ENCODE results near the gene UCP3.

GRCh38 chr11:74011360-74012073 lies 2.6 kb upstream of the UCP3 start:
- no peak for TF ChIP-seq CTCF (IDR thresholded peaks at IDR 0.05; ENCODE audit: insufficient read depth, low read depth, low read length)
- no peak for TF ChIP-seq EZH2 (IDR thresholded peaks at IDR 0.05; ENCODE audit: insufficient read depth, low read length)
